Measurements from ENCODE around the gene SHD. TPM values are rescaled to one million over a fixed set of nuclear protein-coding genes. Genes with fewer than 3 reads are reported as not detected.
A peak's percentile ranks its signal among the peaks of the same experiment; 100 is the strongest.
"Not testable (repeated sequence)": the region's sequence is repeated elsewhere in the genome, so short reads cannot be mapped to it uniquely, and the experiment has no call there.

Gene SHD, protein sequence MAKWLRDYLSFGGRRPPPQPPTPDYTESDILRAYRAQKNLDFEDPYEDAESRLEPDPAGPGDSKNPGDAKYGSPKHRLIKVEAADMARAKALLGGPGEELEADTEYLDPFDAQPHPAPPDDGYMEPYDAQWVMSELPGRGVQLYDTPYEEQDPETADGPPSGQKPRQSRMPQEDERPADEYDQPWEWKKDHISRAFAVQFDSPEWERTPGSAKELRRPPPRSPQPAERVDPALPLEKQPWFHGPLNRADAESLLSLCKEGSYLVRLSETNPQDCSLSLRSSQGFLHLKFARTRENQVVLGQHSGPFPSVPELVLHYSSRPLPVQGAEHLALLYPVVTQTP
- polyA plus RNA-seq (2012; ENCODE audit: low read depth, missing spikeins): not detected

- no peak for FAIRE-seq
- TF ChIP-seq POLR2AphosphoS5 (IDR thresholded peaks at IDR 0.05; ENCODE audit: low read depth, low read length) (no peak), PAX5 (IDR thresholded peaks at IDR 0.05; ENCODE audit: insufficient read depth, low read length, severe bottlenecking) (no peak), TAF1 (IDR thresholded peaks at IDR 0.05; ENCODE audit: low read depth, low read length) (no peak), SPI1 (IDR thresholded peaks at IDR 0.05; ENCODE audit: low read depth, low read length) (no peak), POU2F2 (IDR thresholded peaks at IDR 0.05; ENCODE audit: low read depth, low read length) (no peak), POLR2A (IDR thresholded peaks at IDR 0.05; ENCODE audit: low read depth, low read length) (no peak)
Measured at GRCh38 chr19:4278419-4279266, at the start of gene SHD. TSS of gene SHD (plus strand) at chr19:4279266. CDS start at chr19:4280064, 798 bp downstream.

GRCh38 chr19:4230237-4230636 is 48.8 kb upstream of the SHD start:
- not testable (repeated sequence) for DNase-seq (ENCODE audit: insufficient read length, low spot score); FAIRE-seq

More at GRCh38 chr19:4278419-4279266, at the start of gene SHD:
- DNase-seq (ENCODE audit: insufficient read length, low spot score): no peak

DNA sequence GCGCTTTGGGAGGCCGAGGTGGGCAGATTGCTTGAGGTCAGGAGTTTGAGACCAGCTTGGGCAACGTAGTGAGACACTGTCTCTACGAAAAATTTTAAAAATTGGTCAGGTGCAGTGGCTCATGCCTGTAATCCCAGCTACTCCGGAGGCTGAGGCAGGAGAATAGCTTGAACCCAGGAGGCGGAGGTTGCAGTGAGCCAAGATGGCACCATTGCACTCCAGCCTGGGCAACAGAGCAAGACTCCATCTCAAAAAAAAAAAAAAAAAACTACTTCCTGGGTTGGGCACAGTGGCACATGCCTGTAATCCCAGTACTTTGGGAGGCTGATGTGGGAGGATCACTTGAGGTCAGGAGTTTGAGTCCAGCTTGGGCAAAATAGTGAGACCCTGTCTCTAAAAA is 47.5 kb upstream of the SHD start:
- DNase-seq (ENCODE audit: insufficient read length, low spot score): not testable (repeated sequence)

GRCh38 chr19:4232139-4232538 is 46.9 kb upstream of the SHD start:
- DNase-seq (ENCODE audit: insufficient read length, low spot score); FAIRE-seq: not testable (repeated sequence)

More for the DNA sequence above, 47.5 kb upstream of the SHD start:
- FAIRE-seq: not testable (repeated sequence)

DNA sequence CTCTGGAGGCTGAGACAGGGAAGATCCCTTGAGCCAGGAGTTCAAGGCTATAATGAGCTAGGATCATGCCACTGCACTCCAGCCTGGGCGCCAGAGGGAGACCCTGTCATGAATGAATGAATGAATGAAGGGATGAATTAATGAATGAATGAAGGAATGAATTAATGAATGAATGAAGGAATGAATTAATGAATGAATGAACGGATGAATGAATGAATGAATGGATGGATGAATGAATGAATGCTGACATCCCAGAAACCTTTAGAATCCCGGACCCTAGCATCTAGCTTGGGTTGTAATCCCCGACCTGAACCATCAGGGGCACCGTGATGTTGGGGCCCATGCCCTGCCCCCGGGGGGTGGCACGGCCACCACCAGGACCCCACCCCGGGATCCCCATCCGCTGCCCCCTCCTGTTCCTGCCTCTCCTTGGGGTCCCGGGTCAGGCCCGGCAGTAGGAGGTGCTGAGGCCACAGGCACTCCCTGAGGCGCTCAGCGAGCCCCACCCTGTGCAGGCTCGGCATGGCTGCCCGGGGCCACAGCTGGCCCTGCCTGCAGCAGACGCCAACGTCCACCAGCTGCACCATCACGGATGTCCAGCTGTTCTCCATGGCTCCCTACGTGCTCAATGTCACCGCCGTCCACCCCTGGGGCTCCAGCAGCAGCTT is 46.3 kb upstream of the SHD start:
- no peak for FAIRE-seq

DNA sequence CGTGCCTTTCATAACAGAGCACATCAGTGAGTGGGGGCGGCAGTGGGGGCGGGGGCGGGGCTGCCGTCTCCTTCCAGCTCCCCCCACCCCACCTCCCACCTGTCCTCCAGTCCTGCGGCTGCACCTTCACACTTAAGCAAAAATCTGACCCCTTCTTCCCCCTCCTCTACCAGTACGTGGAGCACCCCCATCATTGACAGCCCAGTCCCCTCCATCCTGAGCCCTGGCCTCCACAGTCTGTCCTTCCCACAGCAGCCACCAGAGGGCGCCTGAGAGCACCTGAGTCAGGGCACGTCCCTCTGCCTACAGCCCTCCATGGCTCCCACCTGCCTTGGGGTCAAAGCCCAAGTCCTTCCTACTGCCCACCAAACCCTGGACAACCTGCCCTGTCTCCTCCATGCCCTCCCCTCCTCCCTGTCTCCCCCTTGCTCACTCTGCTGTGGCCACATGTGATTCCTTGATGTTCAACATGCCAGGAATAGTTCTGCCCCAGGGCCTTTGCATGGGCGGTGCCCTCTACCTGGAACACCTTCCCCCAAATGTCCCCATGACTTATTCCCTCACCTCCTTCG is 45.7 kb upstream of the SHD start:
- DNase-seq (ENCODE audit: insufficient read length, low spot score) (no peak), FAIRE-seq (peak; percentile 52)
- TF ChIP-seq POLR2AphosphoS5 (IDR thresholded peaks at IDR 0.05; ENCODE audit: low read depth, low read length) (0 out of 2 replicates have a peak, but pooled peaks have one; percentile 18), POU2F2 (IDR thresholded peaks at IDR 0.05; ENCODE audit: low read depth, low read length) (peak; percentile 48; the same call in 1 of the 2 replicates), POLR2A (IDR thresholded peaks at IDR 0.05; ENCODE audit: low read depth, low read length) (0 out of 2 replicates have a peak, but pooled peaks have one; percentile 9), SPI1 (IDR thresholded peaks at IDR 0.05; ENCODE audit: low read depth, low read length) (no peak), PAX5 (IDR thresholded peaks at IDR 0.05; ENCODE audit: insufficient read depth, low read length, severe bottlenecking) (no peak)

More for the DNA sequence above, 46.3 kb upstream of the SHD start:
- no peak for DNase-seq (ENCODE audit: insufficient read length, low spot score)
- TF ChIP-seq SPI1 (IDR thresholded peaks at IDR 0.05; ENCODE audit: low read depth, low read length): no peak
- no peak for TF ChIP-seq PAX5 (IDR thresholded peaks at IDR 0.05; ENCODE audit: insufficient read depth, low read length, severe bottlenecking)
- TF ChIP-seq POU2F2 (IDR thresholded peaks at IDR 0.05; ENCODE audit: low read depth, low read length): no peak
- no peak for TF ChIP-seq TAF1 (IDR thresholded peaks at IDR 0.05; ENCODE audit: low read depth, low read length)
- TF ChIP-seq POLR2A (IDR thresholded peaks at IDR 0.05; ENCODE audit: low read depth, low read length): no peak
- TF ChIP-seq POLR2AphosphoS5 (IDR thresholded peaks at IDR 0.05; ENCODE audit: low read depth, low read length): 0 out of 2 replicates have a peak, but pooled peaks have one; percentile 33

- TF ChIP-seq PAX5 (IDR thresholded peaks at IDR 0.05; ENCODE audit: insufficient read depth, low read length, severe bottlenecking) (no peak), POU2F2 (IDR thresholded peaks at IDR 0.05; ENCODE audit: low read depth, low read length) (no peak), POLR2A (IDR thresholded peaks at IDR 0.05; ENCODE audit: low read depth, low read length) (no peak), SPI1 (IDR thresholded peaks at IDR 0.05; ENCODE audit: low read depth, low read length) (no peak)
- FAIRE-seq: no peak
- DNase-seq (ENCODE audit: insufficient read length, low spot score): no peak
Measured at GRCh38 chr19:4234142-4234861, 44.8 kb upstream of the SHD start.

GRCh38 chr19:4234862-4235201 is 44.2 kb upstream of the SHD start:
- FAIRE-seq (no peak), DNase-seq (ENCODE audit: insufficient read length, low spot score) (no peak)
- TF ChIP-seq POU2F2 (IDR thresholded peaks at IDR 0.05; ENCODE audit: low read depth, low read length): no peak
- TF ChIP-seq POLR2AphosphoS5 (IDR thresholded peaks at IDR 0.05; ENCODE audit: low read depth, low read length): no peak

DNA sequence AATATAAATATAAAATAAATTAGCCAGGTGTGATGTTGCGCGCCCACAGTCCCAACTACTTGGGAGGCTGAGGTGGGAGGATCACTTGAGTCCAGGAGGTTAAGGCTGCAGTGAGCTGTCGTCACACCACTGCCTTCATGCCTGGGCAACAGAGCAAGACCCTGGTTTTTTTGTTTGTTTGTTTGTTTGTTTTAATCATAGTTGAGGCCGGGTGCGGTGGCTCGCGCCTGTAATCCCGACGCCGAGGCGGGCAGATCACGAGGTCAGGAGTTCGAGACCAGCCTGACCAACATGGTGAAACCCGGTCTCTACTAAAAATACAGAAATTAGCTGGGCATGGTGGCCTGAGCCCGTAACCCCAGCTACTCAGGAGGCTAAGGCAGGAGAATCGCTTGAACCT is 41.6 kb upstream of the SHD start:
- not testable (repeated sequence) for DNase-seq (ENCODE audit: insufficient read length, low spot score); FAIRE-seq

GRCh38 chr19:4238831-4239230 is 40.2 kb upstream of the SHD start:
- DNase-seq (ENCODE audit: insufficient read length, low spot score) (no peak), FAIRE-seq (no peak)
- TF ChIP-seq PAX5 (IDR thresholded peaks at IDR 0.05; ENCODE audit: insufficient read depth, low read length, severe bottlenecking): no peak
- TF ChIP-seq POLR2A (IDR thresholded peaks at IDR 0.05; ENCODE audit: low read depth, low read length): no peak
- TF ChIP-seq TAF1 (IDR thresholded peaks at IDR 0.05; ENCODE audit: low read depth, low read length): no peak
- no peak for TF ChIP-seq POLR2AphosphoS5 (IDR thresholded peaks at IDR 0.05; ENCODE audit: low read depth, low read length)
- TF ChIP-seq POU2F2 (IDR thresholded peaks at IDR 0.05; ENCODE audit: low read depth, low read length): no peak
- TF ChIP-seq SPI1 (IDR thresholded peaks at IDR 0.05; ENCODE audit: low read depth, low read length): no peak

Measured in GM12891 (cell line).